Raji (cell line): Measurements from ENCODE around the gene SLC6A5.

Source experiments
- POLR2A ChIP-seq: IDR thresholded peaks from 2 replicates; pipeline ENCODE4 v1.6.1; 2011; ENCODE audit warnings: low read depth, low read length, control low read depth; ENCODE audit not compliant: insufficient read depth

Gene SLC6A5

GRCh38 chr11:20610825-20611224 is 11.4 kb downstream of the SLC6A5 start:
- TF ChIP-seq POLR2A, result no peak

GRCh38 chr11:20611445-20611844 is 12.0 kb downstream of the SLC6A5 start:
- TF ChIP-seq POLR2A, result no peak

- no peak for TF ChIP-seq POLR2A
These were observed 12.5 kb downstream of the SLC6A5 start for GRCh38 chr11:20611892-20612291.

- no peak for TF ChIP-seq POLR2A
These were observed 13.0 kb downstream of the SLC6A5 start for GRCh38 chr11:20612416-20612815.

GRCh38 chr11:20616920-20617319 is 17.5 kb downstream of the SLC6A5 start:
- TF ChIP-seq POLR2A, result no peak

GRCh38 chr11:20617346-20618005 is 18.1 kb downstream of the SLC6A5 start:
- TF ChIP-seq POLR2A, result no peak

GRCh38 chr11:20618083-20618482 is 18.7 kb downstream of the SLC6A5 start:
- TF ChIP-seq POLR2A, result no peak

- TF ChIP-seq POLR2A, result no peak
These were observed 21.6 kb downstream of the SLC6A5 start for GRCh38 chr11:20620988-20621387.

GRCh38 chr11:20621679-20622078 is 22.3 kb downstream of the SLC6A5 start:
- no peak for TF ChIP-seq POLR2A

GRCh38 chr11:20623252-20623651 is 23.8 kb downstream of the SLC6A5 start:
- TF ChIP-seq POLR2A, result no peak

- no peak for TF ChIP-seq POLR2A
These were observed 26.9 kb downstream of the SLC6A5 start for GRCh38 chr11:20626279-20626678.

- no peak for TF ChIP-seq POLR2A
These were observed 27.6 kb downstream of the SLC6A5 start for GRCh38 chr11:20627026-20627425.

GRCh38 chr11:20627701-20628100 is 28.3 kb downstream of the SLC6A5 start:
- TF ChIP-seq POLR2A, result no peak

- TF ChIP-seq POLR2A, result no peak
These were observed 32.2 kb downstream of the SLC6A5 start for GRCh38 chr11:20631519-20632168.

- TF ChIP-seq POLR2A, result no peak
These were observed 32.7 kb downstream of the SLC6A5 start for GRCh38 chr11:20632169-20632532.

- no peak for TF ChIP-seq POLR2A
These were observed 34.6 kb downstream of the SLC6A5 start for GRCh38 chr11:20634044-20634443.

GRCh38 chr11:20634781-20635180 is 35.4 kb downstream of the SLC6A5 start:
- TF ChIP-seq POLR2A, result no peak
